Liver (tissue), 9 donors: ENCODE data around the gene C8G. TPM values are rescaled to one million over a fixed set of nuclear protein-coding genes. Genes with fewer than 3 reads are reported as not detected.

Experiments used
- DNase-seq: peaks from one replicate; pipeline ENCODE4 v3.0.0-alpha.2; 2017; ENCODE audit warnings: low spot score
- H3K27ac ChIP-seq, 2 donors: one replicate each; pipeline ENCODE4 v1.7.0; 2013; ENCODE audit warnings: inconsistent platforms in 2 of 2, low read length in 2 of 2, control low read depth in 1 of 2, low read depth in 1 of 2, mild to moderate bottlenecking in 1 of 2
- H3K27me3 ChIP-seq, 4 donors: one replicate each; pipeline versions ENCODE4 v1.6.1 to v1.7.0; 2013; ENCODE audit warnings: low read length in 3 of 4, inconsistent platforms in 1 of 4, mild to moderate bottlenecking in 1 of 4, moderate library complexity in 1 of 4; ENCODE audit not compliant: control insufficient read depth in 4 of 4, insufficient read depth in 4 of 4
- H3K36me3 ChIP-seq, 4 donors: one replicate each; pipeline versions ENCODE4 v1.6.1 to v1.7.0; 2013; ENCODE audit warnings: low read length in 3 of 4, mild to moderate bottlenecking in 3 of 4, low read depth in 1 of 4, moderate library complexity in 1 of 4; ENCODE audit not compliant: control insufficient read depth in 4 of 4, insufficient read depth in 3 of 4
- H3K4me1 ChIP-seq, 4 donors: one replicate each; pipeline versions ENCODE4 v1.6.1 to v1.7.0; 2013; ENCODE audit warnings: low read length in 3 of 4, mild to moderate bottlenecking in 3 of 4, moderate library complexity in 1 of 4; ENCODE audit not compliant: control insufficient read depth in 4 of 4, insufficient read depth in 4 of 4
- H3K4me3 ChIP-seq, 3 donors: one replicate each; pipeline versions ENCODE4 v1.6.1 to v1.7.0; 2013; ENCODE audit warnings: low read length in 3 of 3, control low read depth in 1 of 3, low read depth in 1 of 3, mild to moderate bottlenecking in 1 of 3
- H3K9ac ChIP-seq, 2 donors: one replicate each; pipeline ENCODE4 v1.7.0; 2013; ENCODE audit warnings: low read length in 2 of 2, mild to moderate bottlenecking in 2 of 2, moderate library complexity in 2 of 2, control low read depth in 1 of 2, low read depth in 1 of 2
- H3K9me3 ChIP-seq, 4 donors: one replicate each; pipeline versions ENCODE4 v1.6.1 to v1.7.0; 2013; ENCODE audit warnings: low read length in 3 of 4; ENCODE audit not compliant: control insufficient read depth in 4 of 4
- ATF3 ChIP-seq: IDR thresholded peaks from 2 replicates; pipeline ENCODE4 v1.6.1; 2016; ENCODE audit warnings: antibody characterized with exemption
- CTCF ChIP-seq: fragments of 150-350 bp; IDR thresholded peaks from 2 replicates; pipeline ENCODE4 v1.5.1; 2017; ENCODE audit warnings: improper control_type of control experiment, low read depth, low read length; ENCODE audit not compliant: missing input control
- EGR1 ChIP-seq, 2 donors: IDR thresholded peaks; 2 replicates each; pipeline ENCODE4 v1.6.1; 2016 to 2018; ENCODE audit warnings: antibody characterized with exemption in 2 of 2, low read depth in 2 of 2
- FOXA1 ChIP-seq: IDR thresholded peaks from 2 replicates; pipeline ENCODE4 v1.6.1; 2016; ENCODE audit warnings: antibody characterized with exemption
- FOXA2 ChIP-seq: IDR thresholded peaks from 2 replicates; pipeline ENCODE4 v1.6.1; 2016; ENCODE audit warnings: antibody characterized with exemption
- GABPA ChIP-seq, 2 donors: IDR thresholded peaks in 1 of 2; conservative IDR thresholded peaks in 1 of 2; 2 replicates each; pipeline ENCODE4 v1.6.1; 2016; ENCODE audit warnings: antibody characterized with exemption in 2 of 2, mild to moderate bottlenecking in 1 of 2, moderate library complexity in 1 of 2
- HNF4A ChIP-seq, 2 donors: conservative IDR thresholded peaks; 2 replicates each; pipeline ENCODE4 v1.6.1; 2016; ENCODE audit warnings: antibody characterized with exemption in 2 of 2, mild to moderate bottlenecking in 2 of 2
- HNF4G ChIP-seq: IDR thresholded peaks from 2 replicates; pipeline ENCODE4 v1.6.1; 2016; ENCODE audit warnings: antibody characterized with exemption
- JUND ChIP-seq, 2 donors: IDR thresholded peaks; 2 replicates each; pipeline ENCODE4 v1.6.1; 2016; ENCODE audit warnings: antibody characterized with exemption in 2 of 2
- MAX ChIP-seq: IDR thresholded peaks from 2 replicates; pipeline ENCODE4 v1.6.1; 2016; ENCODE audit warnings: antibody characterized with exemption
- NR2F2 ChIP-seq: IDR thresholded peaks from 2 replicates; pipeline ENCODE4 v1.6.1; 2016; ENCODE audit warnings: antibody characterized with exemption
- RAD21 ChIP-seq, 2 donors: IDR thresholded peaks; 2 replicates each; pipeline ENCODE4 v1.6.1; 2016; ENCODE audit warnings: antibody characterized with exemption in 2 of 2, mild to moderate bottlenecking in 2 of 2
- REST ChIP-seq: IDR thresholded peaks from 2 replicates; pipeline ENCODE4 v1.6.1; 2016; ENCODE audit warnings: antibody characterized with exemption, mild to moderate bottlenecking
- RXRA ChIP-seq, 2 donors: IDR thresholded peaks; 2 replicates each; pipeline ENCODE4 v1.6.1; 2017 to 2018; ENCODE audit warnings: antibody characterized with exemption in 2 of 2, mild to moderate bottlenecking in 1 of 2
- SP1 ChIP-seq: IDR thresholded peaks from 2 replicates; pipeline ENCODE4 v1.6.1; 2018; ENCODE audit warnings: antibody characterized with exemption, mild to moderate bottlenecking
- TAF1 ChIP-seq: conservative IDR thresholded peaks from 2 replicates; pipeline ENCODE4 v1.6.1; 2016; ENCODE audit warnings: antibody characterized with exemption, mild to moderate bottlenecking
- YY1 ChIP-seq: IDR thresholded peaks from 2 replicates; pipeline ENCODE4 v1.6.1; 2016; ENCODE audit warnings: antibody characterized with exemption, mild to moderate bottlenecking
- ZBTB33 ChIP-seq: IDR thresholded peaks from 2 replicates; pipeline ENCODE4 v1.6.1; 2016; ENCODE audit warnings: antibody characterized with exemption
- WGBS: extraction: QIAGEN DNeasy Blood & Tissue Kit; methylation state at CpG from one replicate; pipeline ENCODE4 v1.1.7; 2013; 5-methylcytosine and 5-hydroxymethylcytosine counted together
- polyA plus RNA-seq, 2 donors: library from polyadenylated mRNA; stranded (reverse) in 1 of 2; unstranded in 1 of 2; fragments of 200-250 nt in 1 of 2; fragments of >200 nt in 1 of 2; fragmentation: Nextera tagmentation in 1 of 2; extraction: Ambion mirVana in 1 of 2; gene quantifications; one replicate each; pipeline versions ENCODE4 v1.2.1 to v1.2.3, GENCODE V29; 2013 to 2015
- total RNA-seq, 2 donors: library from RNA; depleted of rRNA; stranded (reverse); fragments of >200 nt; gene quantifications; one replicate each; pipeline ENCODE4 v1.2.3, GENCODE V29; 2014
- donor health status: healthy.
- donor health status: healthy.
- donor health status: healthy.
- donor health status: healthy.
- donor health status: healthy.

C8G gene
- total and polyA plus RNA-seq, 4 donors = 25.1 to 1,117 (median 607) TPM

- TF ChIP-seq SP1 (no peak), CTCF (no peak), RXRA (IDR thresholded peaks at IDR 0.05) (no peak), YY1 (no peak), REST (no peak), ATF3 (no peak), ZBTB33 (no peak), HNF4A (conservative IDR thresholded peaks at IDR 0.05) (no peak), GABPA (IDR thresholded peaks at IDR 0.05 in 1 of 2, conservative IDR thresholded peaks at IDR 0.05 in 1 of 2) (no peak), JUND (IDR thresholded peaks at IDR 0.05) (no peak), FOXA2 (no peak), FOXA1 (no peak), TAF1 (no peak), MAX (no peak), NR2F2 (no peak), HNF4G (no peak), RAD21 (IDR thresholded peaks at IDR 0.05) (no peak), EGR1 (IDR thresholded peaks at IDR 0.05; ENCODE audit: low read depth in 2 of 2) (no peak)
- Histone ChIP-seq H3K9me3 (no peaks in the 10 kb centered on the region), H3K36me3 (peaks cover 0 to 10% (median 6%) of the 10 kb centered on the region in 4 donors), H3K4me3 (no peak overlapping the region), H3K4me1 (peaks cover 18 to 41% (median 28%) of the 10 kb centered on the region in 4 donors), H3K27ac (no peak overlapping the region), H3K9ac (no peak overlapping the region), H3K27me3 (no peaks in the 10 kb centered on the region)
- 98% methylated on average over 8 of the region's 8 CpGs for WGBS
- DNase-seq = no peak
These were observed 8.3 kb upstream of the C8G start for GRCh38 chr9:136936645-136937170.
